Measurements from ENCODE around the gene TCF4.

GRCh38 chr18:55405893-55406406 lies 182.0 kb downstream of the TCF4 start:
- peak in 1 of 4 experiments; percentile 37 for TF ChIP-seq CTCF (IDR thresholded peaks at IDR 0.05)
- TF ChIP-seq POLR2A (IDR thresholded peaks at IDR 0.05), result no peak

All from sigmoid colon (tissue), 3 donors.